ENCODE data around the gene TEX10.

- TF ChIP-seq CTCF (IDR thresholded peaks at IDR 0.05) (no peak), POLR2A (IDR thresholded peaks at IDR 0.05) (no peak)
These were observed 84.5 kb downstream of the TEX10 start for GRCh38 chr9:100268271-100268670.

Data from lower leg skin (tissue), 3 donors.